GM19023 (cell line): ENCODE results near the gene RFX6.

Experiments used
- ATAC-seq: cut with Tn5 transposase; IDR thresholded peaks from one replicate; pipeline ENCODE4 v1.9.1; 2021; ENCODE audit warnings: mild to moderate bottlenecking, moderate library complexity; ENCODE audit not compliant: unreplicated experiment

RFX6 gene

GRCh38 chr6:116969211-116969863, 92.3 kb downstream of the RFX6 start:
- peak; percentile 70 for ATAC-seq

- peak; percentile 63 for ATAC-seq
Observed at GRCh38 chr6:116971959-116972358, 94.9 kb downstream of the RFX6 start.

- ATAC-seq: no peak
Observed at GRCh38 chr6:116973976-116974375, 96.9 kb downstream of the RFX6 start.

- ATAC-seq: no peak
Observed at GRCh38 chr6:116974526-116975316, 97.7 kb downstream of the RFX6 start.

- ATAC-seq: no peak
Observed at GRCh38 chr6:116975600-116975999, 98.6 kb downstream of the RFX6 start.

GRCh38 chr6:116979560-116979959, 102.5 kb downstream of the RFX6 start:
- no peak for ATAC-seq
